Spleen (tissue), 7 donors: ENCODE results near the gene HSD17B1.

Experiments used
- CTCF ChIP-seq, 11 experiments: fragments of 200-600 bp in 7 of 11; fragments of 450-650 bp in 4 of 11; sonication (generic) in 4 of 11; IDR thresholded peaks in 8 of 11; conservative IDR thresholded peaks in 3 of 11; 1 replicate in 7 of 11; 2 replicates in 4 of 11; pipeline versions ENCODE4 v1.4.0 to v1.8.0; 2016 to 2021; ENCODE audit warnings: antibody characterized with exemption in 11 of 11, inconsistent platforms in 4 of 11, mild to moderate bottlenecking in 1 of 11
- POLR2A ChIP-seq, 3 donors: fragments of 450-650 bp; IDR thresholded peaks; one replicate each; pipeline ENCODE4 v1.5.1; 2017; ENCODE audit warnings: antibody characterized with exemption in 3 of 3, mild to moderate bottlenecking in 1 of 3
- POLR2AphosphoS5 ChIP-seq, 3 donors: sonication (generic); formaldehyde crosslinking; IDR thresholded peaks; one replicate each; pipeline ENCODE4 v1.5.1; 2017; ENCODE audit warnings: antibody characterized with exemption in 3 of 3
- donor health status: DM: no; HTN: no; CAD: no; lungs with moderate emphysema.
- donor health status: DM: no; HTN: no; CAD: no.
- donor health status: DM: no; HTN: no; CAD: no.

GRCh38 chr17:42541041-42541833 lies 11.5 kb upstream of the HSD17B1 start:
- no peak for TF ChIP-seq POLR2A (IDR thresholded peaks at IDR 0.05)
- no peak for TF ChIP-seq CTCF (IDR thresholded peaks at IDR 0.05 in 8 of 11, conservative IDR thresholded peaks at IDR 0.05 in 3 of 11)
- no peak for TF ChIP-seq POLR2AphosphoS5 (IDR thresholded peaks at IDR 0.05)
